ENCODE data around the gene FARP2. TPM values are rescaled to one million over a fixed set of nuclear protein-coding genes. Genes with fewer than 3 reads are reported as not detected.

FARP2 gene
- total RNA-seq, 2 donors from 2014 or later = 11.1 to 21.5 TPM

DNA sequence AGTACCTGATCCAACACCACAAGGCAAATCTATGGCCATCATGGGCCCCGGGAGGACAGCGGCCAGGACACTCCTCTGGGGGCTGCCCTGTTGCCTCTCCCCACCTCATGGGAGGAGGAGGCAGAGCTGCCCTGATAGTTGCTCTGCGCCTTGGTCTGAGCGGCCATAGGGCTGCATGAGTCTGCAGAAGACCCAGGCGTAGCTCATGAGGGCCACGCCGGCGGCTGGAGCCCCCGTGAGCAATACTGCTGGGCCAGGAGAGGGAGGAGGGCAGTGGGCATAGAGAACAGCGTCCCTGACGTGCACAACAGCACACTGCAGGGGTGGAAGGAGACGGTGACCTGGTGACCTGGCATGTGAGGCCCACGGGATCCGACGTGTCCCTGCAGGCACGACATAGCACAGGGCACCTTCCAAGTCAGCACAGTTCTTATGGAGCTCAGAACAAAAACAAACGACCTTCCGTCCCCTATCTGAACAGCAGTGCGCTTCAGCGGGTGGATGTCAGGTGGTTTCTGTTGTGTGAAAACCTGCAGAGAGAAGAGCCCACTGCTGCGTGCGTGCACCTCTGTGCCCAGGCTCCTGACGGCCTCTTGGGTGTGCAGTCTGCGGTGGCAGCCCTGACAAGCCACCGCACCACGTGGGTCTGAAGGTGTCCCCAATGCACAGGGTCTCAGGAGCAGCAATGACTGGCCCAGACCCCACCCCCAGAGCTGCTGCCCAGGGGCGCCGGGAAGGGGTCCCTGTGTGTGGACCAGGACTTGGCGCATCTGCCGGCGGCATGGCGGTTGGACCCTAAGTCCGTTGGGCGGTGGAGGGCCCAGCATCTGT is 139.3 kb downstream of the FARP2 start:
- DNase-seq (ENCODE audit: low spot score) = no peak
- H3K36me3 ChIP-seq = peaks cover 55% of the 10 kb centered on the region
- TF ChIP-seq CTCF (IDR thresholded peaks at IDR 0.05) = no peak

DNA sequence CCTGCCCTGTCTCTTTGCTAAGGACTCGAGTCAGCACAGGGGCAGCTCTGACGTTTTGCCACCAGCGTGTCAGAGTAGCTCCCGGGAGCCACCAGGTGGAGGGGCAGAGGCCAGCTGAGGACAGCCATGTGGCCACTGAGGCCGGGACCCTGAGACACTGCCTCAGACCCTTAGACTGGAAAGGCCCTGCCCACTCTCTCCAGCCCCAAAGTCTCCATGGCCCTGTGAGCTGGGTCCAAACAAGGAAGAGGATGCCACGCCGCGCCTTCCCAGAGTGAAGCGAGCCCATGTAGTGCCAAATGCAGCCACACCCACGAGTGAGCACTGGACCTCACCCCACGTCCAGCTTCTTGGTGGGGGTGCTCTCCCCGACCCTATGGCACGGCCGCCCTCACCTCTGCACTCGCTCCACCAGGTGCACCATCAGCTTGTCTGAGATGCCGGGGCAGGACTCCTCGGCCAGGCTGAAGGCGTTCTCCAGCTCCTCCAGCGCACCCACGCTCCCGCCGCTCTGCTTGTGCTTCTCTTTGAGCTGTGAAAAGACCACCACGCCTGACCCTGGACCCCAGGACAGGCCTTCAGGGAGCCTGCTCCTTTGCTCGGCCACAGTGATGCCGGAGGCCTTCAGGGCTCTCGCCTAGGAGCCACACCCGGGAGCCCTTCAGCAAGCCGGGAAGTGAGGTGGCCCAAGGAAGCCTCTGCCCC is 140.1 kb downstream of the FARP2 start:
- H3K4me3 ChIP-seq = no peak overlapping the region
- peaks cover 55% of the 10 kb centered on the region for H3K36me3 ChIP-seq
- no peaks in the 10 kb centered on the region for H3K4me1 ChIP-seq
- DNase-seq (ENCODE audit: low spot score) = no peak
- H3K27me3 ChIP-seq = no peaks in the 10 kb centered on the region
- TF ChIP-seq CTCF (IDR thresholded peaks at IDR 0.05) = no peak
- H3K27ac ChIP-seq = no peak overlapping the region
- no peaks in the 10 kb centered on the region for H3K9me3 ChIP-seq

More for the DNA sequence above, 139.3 kb downstream of the FARP2 start:
- Histone ChIP-seq H3K4me1 (no peaks in the 10 kb centered on the region), H3K4me3 (no peak overlapping the region), H3K9me3 (no peaks in the 10 kb centered on the region), H3K27me3 (no peaks in the 10 kb centered on the region), H3K27ac (no peak overlapping the region)

- no peak for DNase-seq (ENCODE audit: low spot score)
- Histone ChIP-seq H3K4me1 (no peaks in the 10 kb centered on the region), H3K4me3 (no peak overlapping the region), H3K9me3 (no peaks in the 10 kb centered on the region), H3K36me3 (peaks cover 55% of the 10 kb centered on the region), H3K27me3 (no peaks in the 10 kb centered on the region), H3K27ac (no peak overlapping the region)
- no peak for TF ChIP-seq CTCF (IDR thresholded peaks at IDR 0.05)
These were observed 141.1 kb downstream of the FARP2 start for GRCh38 chr2:241496904-241497877.

DNA sequence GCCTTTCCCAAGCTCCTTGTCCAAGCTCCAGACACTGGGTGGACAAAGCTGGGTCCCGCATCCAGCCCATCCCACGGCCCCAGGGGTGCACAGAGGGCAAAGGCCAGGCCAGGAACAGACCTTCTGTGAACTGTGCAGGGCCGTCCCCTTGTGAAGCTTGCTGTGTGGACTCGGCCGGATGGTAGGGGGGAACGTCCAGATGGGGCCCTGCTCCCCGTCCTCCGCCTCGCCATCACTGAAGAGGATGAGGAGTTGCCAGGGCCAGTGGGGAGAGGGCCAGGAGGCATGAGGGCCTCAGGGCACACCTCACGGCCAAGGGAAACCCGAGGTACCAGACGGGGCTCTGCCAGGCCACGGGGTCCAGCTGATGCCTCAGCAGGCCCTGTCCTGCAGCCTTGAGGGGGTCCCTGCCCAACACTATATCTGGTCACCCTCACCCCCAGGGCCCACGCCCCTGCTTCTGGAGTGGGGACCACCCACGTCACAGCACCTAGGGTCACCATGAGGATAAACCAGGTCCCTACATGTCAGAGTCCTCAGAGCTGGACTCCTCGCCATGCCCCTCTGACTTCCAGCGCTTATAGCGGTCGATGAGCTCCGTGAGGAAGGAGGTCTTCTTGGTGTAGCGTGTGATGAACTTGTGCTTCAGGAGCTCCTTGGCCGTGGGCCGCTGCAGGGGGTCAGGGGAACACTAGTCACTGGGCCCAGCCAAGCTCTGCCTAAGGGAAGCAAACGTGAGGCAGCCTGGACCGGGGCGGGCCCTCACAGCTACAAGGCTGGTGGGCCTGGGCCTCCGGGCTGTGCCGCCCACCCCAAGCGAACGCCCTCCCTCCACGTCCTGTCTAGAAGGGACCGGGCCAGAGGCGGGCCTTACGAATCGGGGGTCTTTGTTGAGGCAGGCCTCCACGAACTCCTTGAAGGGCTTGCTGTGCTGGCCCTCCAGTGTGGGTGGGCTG is 142.3 kb downstream of the FARP2 start:
- Histone ChIP-seq H3K27me3 (no peaks in the 10 kb centered on the region), H3K4me1 (no peaks in the 10 kb centered on the region), H3K36me3 (peaks cover 55% of the 10 kb centered on the region), H3K9me3 (no peaks in the 10 kb centered on the region), H3K27ac (no peak overlapping the region), H3K4me3 (no peak overlapping the region)
- no peak for DNase-seq (ENCODE audit: low spot score)
- no peak for TF ChIP-seq CTCF (IDR thresholded peaks at IDR 0.05)
